Body of pancreas (tissue), 4 donors: ENCODE measurements around the gene SLC25A1. TPM values are rescaled to one million over a fixed set of nuclear protein-coding genes. Genes with fewer than 3 reads are reported as not detected.
A peak's percentile ranks its signal among the peaks of the same experiment; 100 is the strongest.

Source experiments
- ATAC-seq: fragments of 150-250 bp; one replicate; pipeline ENCODE4 v1.9.1; 2016
- DNase-seq, 4 donors: peaks; one replicate each; pipeline ENCODE4 v3.0.0-alpha.2; 2019
- H3K27ac ChIP-seq, 4 donors: fragments of 200-600 bp; sonication (generic); 1 replicate in 3 of 4; 2 replicates in 1 of 4; pipeline versions ENCODE4 v1.5.1 to v1.6.1; 2016 to 2019; ENCODE audit warnings: mild to moderate bottlenecking in 1 of 4, mixed read lengths in 1 of 4, moderate library complexity in 1 of 4
- H3K27me3 ChIP-seq, 2 donors: fragments of 200-600 bp; sonication (generic); one replicate each; pipeline ENCODE4 v1.6.0; 2016; ENCODE audit warnings: mild to moderate bottlenecking in 1 of 2
- H3K36me3 ChIP-seq, 2 donors: fragments of 200-600 bp; sonication (generic); replicated peaks in 1 of 2; 2 replicates each; pipeline ENCODE4 v1.5.1; 2016; ENCODE audit warnings: low read depth in 2 of 2; ENCODE audit not compliant: insufficient read depth in 1 of 2
- H3K4me1 ChIP-seq: fragments of 200-600 bp; sonication (generic); one replicate; pipeline ENCODE4 v1.6.0; 2016
- H3K4me3 ChIP-seq, 2 donors: fragments of 200-600 bp; sonication (generic); 1 replicate in 1 of 2; 2 replicates in 1 of 2; pipeline ENCODE4 v1.5.1; 2016 to 2019
- H3K9me3 ChIP-seq, 3 donors: fragments of 200-600 bp; sonication (generic); 1 replicate in 2 of 3; 2 replicates in 1 of 3; pipeline ENCODE4 v1.5.1; 2016
- POLR2A ChIP-seq, 3 donors: fragments of 450-650 bp; IDR thresholded peaks; one replicate each; pipeline ENCODE4 v1.6.1; 2016; ENCODE audit warnings: antibody characterized with exemption in 3 of 3, mild to moderate bottlenecking in 2 of 3
- WGBS, 2 donors: methylation state at CpG; one replicate each; pipeline ENCODE4 v1.1.5; 2017; 5-methylcytosine and 5-hydroxymethylcytosine counted together
- intact Hi-C: fragments of 100-400 bp; cut with DNase I; formaldehyde crosslinking; loops from one replicate; pipeline ENCODE4 v1.15.1; 2023
- total RNA-seq, 2 donors: library from RNA; depleted of rRNA; stranded (reverse); fragments of >200 nt; gene quantifications; one replicate each; pipeline ENCODE4 v1.1.0, GENCODE V29; 2016
- TF ChIP-seq, protein P1 (sequence below), 7 experiments: fragments of 450-650 bp in 4 of 7; fragments of 200-600 bp in 3 of 7; sonication (generic) in 3 of 7; IDR thresholded peaks; one replicate each; pipeline ENCODE4 v1.5.1; 2016 to 2019; ENCODE audit warnings: antibody characterized with exemption in 7 of 7

Gene SLC25A1
- total RNA-seq, 2 donors from 2014 or later = 39.7 to 87.0 TPM

DNA sequence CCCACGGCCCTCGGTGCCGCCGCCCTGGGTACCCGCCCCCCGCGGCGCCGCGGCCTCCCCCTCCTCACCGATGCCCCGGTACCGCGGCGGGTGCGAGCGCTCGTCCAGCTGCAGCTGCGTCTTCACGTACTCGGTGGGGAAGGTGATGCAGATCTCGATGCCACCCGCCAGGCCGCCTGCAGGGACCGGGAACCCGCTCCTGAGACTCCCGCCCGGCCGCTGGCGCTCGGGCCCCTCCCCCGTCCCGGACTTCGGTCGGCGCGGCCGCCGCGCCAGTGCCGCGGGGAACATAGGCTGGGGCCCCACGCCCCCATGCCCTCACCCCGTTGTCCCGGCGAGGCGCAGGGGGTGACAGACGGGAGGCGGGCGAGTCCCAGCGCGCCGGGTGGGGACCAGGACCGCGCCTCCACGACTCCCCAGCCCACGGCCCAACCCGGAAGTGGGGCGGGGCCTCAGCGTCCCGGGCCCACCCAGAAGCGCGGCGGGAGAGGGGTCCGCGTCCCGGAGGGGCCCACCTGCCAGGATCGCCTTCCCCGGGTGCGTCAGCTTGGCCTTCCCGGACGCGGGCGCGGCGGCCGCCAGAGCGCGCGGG lies 375 bp downstream of the SLC25A1 start:
- TF ChIP-seq, protein P1, sequence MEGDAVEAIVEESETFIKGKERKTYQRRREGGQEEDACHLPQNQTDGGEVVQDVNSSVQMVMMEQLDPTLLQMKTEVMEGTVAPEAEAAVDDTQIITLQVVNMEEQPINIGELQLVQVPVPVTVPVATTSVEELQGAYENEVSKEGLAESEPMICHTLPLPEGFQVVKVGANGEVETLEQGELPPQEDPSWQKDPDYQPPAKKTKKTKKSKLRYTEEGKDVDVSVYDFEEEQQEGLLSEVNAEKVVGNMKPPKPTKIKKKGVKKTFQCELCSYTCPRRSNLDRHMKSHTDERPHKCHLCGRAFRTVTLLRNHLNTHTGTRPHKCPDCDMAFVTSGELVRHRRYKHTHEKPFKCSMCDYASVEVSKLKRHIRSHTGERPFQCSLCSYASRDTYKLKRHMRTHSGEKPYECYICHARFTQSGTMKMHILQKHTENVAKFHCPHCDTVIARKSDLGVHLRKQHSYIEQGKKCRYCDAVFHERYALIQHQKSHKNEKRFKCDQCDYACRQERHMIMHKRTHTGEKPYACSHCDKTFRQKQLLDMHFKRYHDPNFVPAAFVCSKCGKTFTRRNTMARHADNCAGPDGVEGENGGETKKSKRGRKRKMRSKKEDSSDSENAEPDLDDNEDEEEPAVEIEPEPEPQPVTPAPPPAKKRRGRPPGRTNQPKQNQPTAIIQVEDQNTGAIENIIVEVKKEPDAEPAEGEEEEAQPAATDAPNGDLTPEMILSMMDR (IDR thresholded peaks at IDR 0.05) = no peak
- TF ChIP-seq POLR2A (IDR thresholded peaks at IDR 0.05) = peak in 1 of 3 donors; percentile 4
- DNase-seq (peak; percentile 63 to 69 (median 66)), ATAC-seq (peak; percentile 33)
- intact Hi-C loops = loop anchor here (5.0 kb wide), 1 partner anchor 51 kb away; no protein-coding TSS in a partner anchor
- peaks cover 56% of the 10 kb centered on the region for H3K4me1 ChIP-seq
- H3K4me3 ChIP-seq = peak overlapping the region; percentile 35 to 86
- H3K27ac ChIP-seq = peak overlapping the region; percentile 71 to 94 (median 92)
- H3K9me3 ChIP-seq = no peaks in the 10 kb centered on the region
- H3K36me3 ChIP-seq = no peaks in the 10 kb centered on the region
- H3K27me3 ChIP-seq = no peaks in the 10 kb centered on the region
- 0% methylated on average over 6 to 60 of the region's 80 CpGs for WGBS, 2 donors

DNA sequence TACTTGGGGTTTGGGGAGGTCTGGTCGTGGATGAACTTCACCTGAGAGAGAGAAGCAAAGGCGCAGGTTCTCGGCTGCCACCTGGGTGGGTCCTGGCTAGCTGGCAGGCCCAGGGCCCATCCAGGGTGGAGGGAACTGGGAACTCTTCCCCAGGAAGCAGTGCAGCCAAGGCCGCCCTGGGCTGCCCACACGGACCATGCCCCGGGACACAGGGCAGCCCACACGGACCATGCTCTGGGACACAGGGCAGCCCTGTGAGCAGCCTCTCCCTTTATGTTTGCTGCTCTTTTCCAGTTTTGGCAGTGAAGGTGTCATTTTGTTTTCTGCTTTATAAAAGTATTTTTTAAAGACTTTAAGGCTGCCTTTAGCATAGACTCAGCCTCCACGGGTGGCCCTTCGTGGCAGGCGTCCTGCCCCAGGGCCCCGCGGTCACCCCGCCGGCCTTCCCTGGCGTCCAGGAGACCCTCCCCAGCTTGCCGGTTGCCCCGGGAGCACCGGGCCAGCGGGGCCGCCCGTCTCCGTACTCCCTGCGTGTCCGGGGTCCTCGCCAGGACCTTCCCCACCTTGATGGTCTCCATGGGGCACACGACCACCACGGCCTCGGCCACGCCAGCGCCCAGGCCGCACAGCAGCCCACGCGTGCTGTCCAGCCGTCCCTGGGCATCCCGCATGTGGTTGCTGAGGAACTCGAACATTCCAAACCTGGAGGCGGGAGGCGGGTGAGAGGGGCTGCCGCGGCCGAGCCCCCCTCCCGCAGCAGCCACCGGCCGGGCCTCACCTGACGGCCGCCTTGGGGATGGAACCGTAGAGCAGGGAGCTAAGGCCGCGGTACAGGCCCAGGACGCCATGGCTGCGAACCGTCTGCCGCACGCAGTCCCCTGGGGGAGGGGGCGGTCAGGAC lies 1.1 kb downstream of the SLC25A1 start:
- no peak for ATAC-seq

DNA sequence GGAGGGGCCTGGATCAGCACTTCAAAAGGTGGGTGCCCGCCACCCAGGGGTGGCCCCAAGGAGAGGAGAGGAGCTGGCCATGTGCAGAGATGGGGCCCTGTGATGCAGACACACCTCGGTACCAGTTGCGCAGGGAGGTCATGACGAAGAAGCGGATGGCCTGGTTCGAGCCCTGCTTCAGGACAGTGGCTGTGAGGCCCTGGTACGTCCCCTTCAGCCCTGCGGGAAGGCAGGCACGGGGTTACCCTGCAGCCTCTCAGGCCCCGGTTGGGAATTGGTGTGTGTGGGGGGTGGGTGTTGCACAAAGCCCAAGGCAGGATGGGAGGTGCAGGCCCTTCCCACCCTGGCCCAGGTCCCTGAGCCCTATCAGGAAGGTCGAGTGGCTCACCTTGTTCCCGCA lies 1.8 kb downstream of the SLC25A1 start:
- no peaks in the 10 kb centered on the region for H3K36me3 ChIP-seq
- TF ChIP-seq, protein P1 (IDR thresholded peaks at IDR 0.05) = no peak
- TF ChIP-seq POLR2A (IDR thresholded peaks at IDR 0.05) = no peak
- H3K27me3 ChIP-seq = no peaks in the 10 kb centered on the region
- WGBS, 2 donors = 74% methylated on average over 12 of the region's 12 CpGs; no CpG with 5 or more reads in 1 of the 2 donors
- H3K4me1 ChIP-seq = peaks cover 68% of the 10 kb centered on the region
- H3K27ac ChIP-seq = peak overlapping the region in 2 of 4 donors; percentile 71 to 92
- ATAC-seq = no peak
- peak in 1 of 4 donors; percentile 19 for DNase-seq
- H3K4me3 ChIP-seq = no peak overlapping the region
- intact Hi-C loops = loop anchor here (5.0 kb wide), 1 partner anchor 49 kb away; no protein-coding TSS in a partner anchor
- no peaks in the 10 kb centered on the region for H3K9me3 ChIP-seq

More for the DNA sequence above, 1.1 kb downstream of the SLC25A1 start:
- Histone ChIP-seq H3K27ac (peak overlapping the region; percentile 71 to 94 (median 92)), H3K36me3 (no peaks in the 10 kb centered on the region), H3K4me1 (peaks cover 64% of the 10 kb centered on the region), H3K9me3 (no peaks in the 10 kb centered on the region), H3K27me3 (no peaks in the 10 kb centered on the region), H3K4me3 (peak overlapping the region; percentile 35 to 86)
- TF ChIP-seq POLR2A (IDR thresholded peaks at IDR 0.05) = no peak
- TF ChIP-seq, protein P1 (IDR thresholded peaks at IDR 0.05) = no peak
- 25 to 33% methylated on average over 16 to 51 of the region's 55 CpGs for WGBS, 2 donors
- intact Hi-C loops = loop anchor here (5.0 kb wide), 1 partner anchor 50 kb away; no protein-coding TSS in a partner anchor
- no peak for DNase-seq

DNA sequence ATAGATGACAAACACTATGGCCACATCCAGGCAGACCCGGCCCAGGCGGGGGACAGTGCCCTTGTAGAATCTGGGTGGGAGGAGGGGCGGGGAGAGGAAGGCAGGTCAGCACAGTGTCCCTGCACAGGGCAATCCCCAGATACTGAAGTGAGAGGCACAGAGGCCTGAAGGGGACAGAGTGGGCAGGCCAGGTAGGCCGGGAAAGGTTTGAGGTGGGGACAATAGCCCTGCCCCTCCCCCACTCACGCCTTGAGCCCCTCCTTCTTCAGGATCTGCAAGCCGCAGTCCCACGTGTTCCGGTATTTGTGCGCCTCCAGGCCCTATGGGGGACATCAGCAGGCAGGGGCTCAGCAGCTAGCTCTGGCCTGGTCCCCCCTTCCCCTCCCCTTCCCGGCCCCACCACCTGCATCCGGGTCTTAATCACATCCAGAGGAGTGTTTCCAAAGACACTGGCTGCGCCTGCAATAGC lies 2.3 kb downstream of the SLC25A1 start:
- DNase-seq (no peak), ATAC-seq (no peak)
- Histone ChIP-seq H3K4me3 (no peak overlapping the region), H3K36me3 (no peaks in the 10 kb centered on the region), H3K27ac (peak overlapping the region in 1 of 4 donors; percentile 18), H3K27me3 (no peaks in the 10 kb centered on the region), H3K4me1 (peaks cover 68% of the 10 kb centered on the region), H3K9me3 (no peaks in the 10 kb centered on the region)
- TF ChIP-seq POLR2A (IDR thresholded peaks at IDR 0.05) = no peak
- TF ChIP-seq, protein P1 (IDR thresholded peaks at IDR 0.05) = no peak
- 72 to 86% methylated on average over 11 of the region's 12 CpGs for WGBS, 2 donors
- intact Hi-C loops = loop anchor here (5.0 kb wide), 1 partner anchor 49 kb away; no protein-coding TSS in a partner anchor
